8988T (cell line): Measurements from ENCODE around the gene LRRTM3.

Source experiments
- DNase-seq: peaks from one replicate; pipeline ENCODE4 v3.0.0; 2011

The LRRTM3 gene

GRCh38 chr10:66940965-66941364 lies 15.1 kb downstream of the LRRTM3 start:
- DNase-seq: no peak

GRCh38 chr10:66941491-66941890 lies 15.7 kb downstream of the LRRTM3 start:
- no peak for DNase-seq

- no peak for DNase-seq
These were observed 16.6 kb downstream of the LRRTM3 start for GRCh38 chr10:66942407-66942806.

GRCh38 chr10:66943590-66943989 lies 17.8 kb downstream of the LRRTM3 start:
- DNase-seq: no peak

- no peak for DNase-seq
These were observed 26.1 kb downstream of the LRRTM3 start for GRCh38 chr10:66951896-66952295.

- no peak for DNase-seq
These were observed 32.6 kb downstream of the LRRTM3 start for GRCh38 chr10:66958466-66958865.

GRCh38 chr10:66964946-66965345 lies 39.1 kb downstream of the LRRTM3 start:
- no peak for DNase-seq

- no peak for DNase-seq
These were observed 54.5 kb downstream of the LRRTM3 start for GRCh38 chr10:66980246-66980815.

GRCh38 chr10:66981361-66982052 lies 55.7 kb downstream of the LRRTM3 start:
- DNase-seq: no peak

- DNase-seq: no peak
These were observed 56.2 kb downstream of the LRRTM3 start for GRCh38 chr10:66982053-66982420.

GRCh38 chr10:66982792-66983474 lies 57.1 kb downstream of the LRRTM3 start:
- DNase-seq: no peak

- no peak for DNase-seq
These were observed 57.6 kb downstream of the LRRTM3 start for GRCh38 chr10:66983475-66983818.

GRCh38 chr10:66990143-66990830 lies 64.5 kb downstream of the LRRTM3 start:
- DNase-seq: no peak

- no peak for DNase-seq
These were observed 71.2 kb downstream of the LRRTM3 start for GRCh38 chr10:66996996-66997395.

GRCh38 chr10:66999762-67000545 lies 74.1 kb downstream of the LRRTM3 start:
- no peak for DNase-seq

GRCh38 chr10:67004690-67005089 lies 78.9 kb downstream of the LRRTM3 start:
- DNase-seq: no peak

- DNase-seq: no peak
These were observed 80.1 kb downstream of the LRRTM3 start for GRCh38 chr10:67005981-67006380.

GRCh38 chr10:67011480-67011879 lies 85.6 kb downstream of the LRRTM3 start:
- DNase-seq: no peak

- DNase-seq: no peak
These were observed 86.1 kb downstream of the LRRTM3 start for GRCh38 chr10:67011981-67012380.

GRCh38 chr10:67015225-67015624 lies 89.4 kb downstream of the LRRTM3 start:
- no peak for DNase-seq

- DNase-seq: no peak
These were observed 91.4 kb downstream of the LRRTM3 start for GRCh38 chr10:67017218-67017617.

GRCh38 chr10:67022099-67022498 lies 96.3 kb downstream of the LRRTM3 start:
- DNase-seq: no peak

- no peak for DNase-seq
These were observed 108.0 kb downstream of the LRRTM3 start for GRCh38 chr10:67033878-67034277.
